Astrocyte (in vitro differentiated cells and primary cell): ENCODE results near the gene AFF2. TPM values are rescaled to one million over a fixed set of nuclear protein-coding genes. Genes with fewer than 3 reads are reported as not detected.

Experiments
- DNase-seq: peaks from one replicate; pipeline ENCODE4 v3.0.0-alpha.2; 2010; ENCODE audit warnings: low read depth
- FAIRE-seq: peaks from 2 replicates; lab custom pipeline; 2011; peaks lifted over from hg19 to GRCh38; lab: Jason Lieb, UNC
- H2AFZ ChIP-seq: 2 replicates; pipeline ENCODE4 v1.6.0; 2012; ENCODE audit warnings: low read depth, low read length, inconsistent platforms
- H3K27ac ChIP-seq: 2 replicates; pipeline ENCODE4 v1.5.1; 2011; ENCODE audit warnings: low read depth, low read length, inconsistent platforms
- H3K27me3 ChIP-seq: 2 replicates; pipeline ENCODE4 v1.6.0; 2011; ENCODE audit warnings: low read length, inconsistent platforms; ENCODE audit not compliant: insufficient read depth
- H3K36me3 ChIP-seq: 2 replicates; pipeline ENCODE4 v1.5.1; 2011; ENCODE audit warnings: low read length, inconsistent platforms; ENCODE audit not compliant: insufficient read depth
- H3K4me1 ChIP-seq: 2 replicates; pipeline ENCODE4 v1.5.1; 2011; ENCODE audit warnings: low read length, inconsistent platforms; ENCODE audit not compliant: insufficient read depth
- H3K4me2 ChIP-seq: 2 replicates; pipeline ENCODE4 v1.6.0; 2012; ENCODE audit warnings: low read length, inconsistent platforms
- H3K4me3 ChIP-seq: 2 replicates; pipeline ENCODE4 v1.5.1; 2011; ENCODE audit warnings: low read depth, mild to moderate bottlenecking, low read length, inconsistent platforms; ENCODE audit not compliant: insufficient read depth
- H3K79me2 ChIP-seq: 2 replicates; pipeline ENCODE4 v1.6.0; 2012; ENCODE audit warnings: mild to moderate bottlenecking, low read length, inconsistent platforms; ENCODE audit not compliant: insufficient read depth
- H3K9ac ChIP-seq: 2 replicates; pipeline ENCODE4 v1.6.0; 2012; ENCODE audit warnings: mild to moderate bottlenecking, low read length, inconsistent platforms
- H3K9me3 ChIP-seq: 2 replicates; pipeline ENCODE4 v1.5.1; 2012; ENCODE audit warnings: low read depth, mild to moderate bottlenecking, low read length, inconsistent platforms; ENCODE audit not compliant: insufficient read depth
- H4K20me1 ChIP-seq: 2 replicates; pipeline ENCODE4 v1.6.0; 2012; ENCODE audit warnings: low read length, inconsistent platforms; ENCODE audit not compliant: insufficient read depth
- H3K27ac Mint-ChIP-seq: one replicate; pipeline ENCODE4 v1.8.0; 2021; ENCODE audit warnings: mild to moderate bottlenecking, mixed read lengths; ENCODE audit not compliant: unreplicated experiment
- H3K27me3 Mint-ChIP-seq: one replicate; pipeline ENCODE4 v1.8.0; 2021; ENCODE audit warnings: low read depth, mixed read lengths; ENCODE audit not compliant: unreplicated experiment
- H3K36me3 Mint-ChIP-seq: one replicate; pipeline ENCODE4 v1.8.0; 2021; ENCODE audit warnings: low read depth, mixed read lengths; ENCODE audit not compliant: unreplicated experiment
- H3K4me1 Mint-ChIP-seq: one replicate; pipeline ENCODE4 v1.8.0; 2021; ENCODE audit warnings: low read depth, mixed read lengths; ENCODE audit not compliant: unreplicated experiment
- H3K4me3 Mint-ChIP-seq: one replicate; pipeline ENCODE4 v1.8.0; 2021; ENCODE audit warnings: mild to moderate bottlenecking, moderate library complexity, mixed read lengths; ENCODE audit not compliant: unreplicated experiment
- H3K9me3 Mint-ChIP-seq: one replicate; pipeline ENCODE4 v1.8.0; 2021; ENCODE audit warnings: mild to moderate bottlenecking, mixed read lengths; ENCODE audit not compliant: unreplicated experiment
- CTCF ChIP-seq: IDR thresholded peaks from 2 replicates; pipeline ENCODE4 v1.5.1; 2011; ENCODE audit warnings: low read depth, mild to moderate bottlenecking, inconsistent platforms, low read length, moderate library complexity; ENCODE audit not compliant: insufficient read depth
- EZH2 ChIP-seq: IDR thresholded peaks from 2 replicates; pipeline ENCODE4 v1.6.1; 2012; ENCODE audit warnings: mild to moderate bottlenecking, low read length, inconsistent platforms; ENCODE audit not compliant: insufficient read depth
- total RNA-seq: library from RNA; stranded (reverse); gene quantifications from 2 replicates; pipeline ENCODE4 v1.2.1, GENCODE V29; 2021

The AFF2 gene
- total RNA-seq, 1 donor from 2014 or later, result 8.3 TPM

- H3K27me3 ChIP-seq, result no peaks in the 10 kb centered on the region
- no peak overlapping the region for H3K9ac ChIP-seq
- FAIRE-seq (no peak), DNase-seq (no peak)
- TF ChIP-seq EZH2 (no peak), CTCF (no peak)
- Mint-ChIP-seq H3K36me3 (no peaks in the 10 kb centered on the region), H3K9me3 (no peaks in the 10 kb centered on the region), H3K27ac (no peak overlapping the region), H3K4me1 (peaks cover 9% of the 10 kb centered on the region), H3K27me3 (no peaks in the 10 kb centered on the region), H3K4me3 (no peak overlapping the region)
- no peak overlapping the region for H3K4me2 ChIP-seq
- H3K4me1 ChIP-seq, result no peaks in the 10 kb centered on the region
- no peak overlapping the region for H2AFZ ChIP-seq
- H3K27ac ChIP-seq, result no peak overlapping the region
- H3K4me3 ChIP-seq, result no peak overlapping the region
- no peaks in the 10 kb centered on the region for H4K20me1 ChIP-seq
- no peaks in the 10 kb centered on the region for H3K36me3 ChIP-seq
- H3K79me2 ChIP-seq, result no peaks in the 10 kb centered on the region
- H3K9me3 ChIP-seq, result no peaks in the 10 kb centered on the region
Observed at GRCh38 chrX:148926371-148926770, 426.0 kb downstream of the AFF2 start.

- Histone ChIP-seq H3K27ac (no peak overlapping the region), H3K4me1 (no peaks in the 10 kb centered on the region), H2AFZ (no peak overlapping the region), H3K79me2 (no peaks in the 10 kb centered on the region), H3K4me3 (no peak overlapping the region), H3K36me3 (no peaks in the 10 kb centered on the region), H4K20me1 (no peaks in the 10 kb centered on the region), H3K4me2 (no peak overlapping the region), H3K27me3 (no peaks in the 10 kb centered on the region), H3K9ac (no peak overlapping the region), H3K9me3 (no peaks in the 10 kb centered on the region)
- H3K4me1 Mint-ChIP-seq, result peaks cover 9% of the 10 kb centered on the region
- no peak overlapping the region for H3K27ac Mint-ChIP-seq
- no peak for TF ChIP-seq CTCF
- H3K27me3 Mint-ChIP-seq, result no peaks in the 10 kb centered on the region
- no peaks in the 10 kb centered on the region for H3K9me3 Mint-ChIP-seq
- no peaks in the 10 kb centered on the region for H3K36me3 Mint-ChIP-seq
- no peak overlapping the region for H3K4me3 Mint-ChIP-seq
- DNase-seq, result peak; percentile 55
- peak; percentile 5 for FAIRE-seq
Observed at GRCh38 chrX:148928811-148929210, 428.4 kb downstream of the AFF2 start.

DNA sequence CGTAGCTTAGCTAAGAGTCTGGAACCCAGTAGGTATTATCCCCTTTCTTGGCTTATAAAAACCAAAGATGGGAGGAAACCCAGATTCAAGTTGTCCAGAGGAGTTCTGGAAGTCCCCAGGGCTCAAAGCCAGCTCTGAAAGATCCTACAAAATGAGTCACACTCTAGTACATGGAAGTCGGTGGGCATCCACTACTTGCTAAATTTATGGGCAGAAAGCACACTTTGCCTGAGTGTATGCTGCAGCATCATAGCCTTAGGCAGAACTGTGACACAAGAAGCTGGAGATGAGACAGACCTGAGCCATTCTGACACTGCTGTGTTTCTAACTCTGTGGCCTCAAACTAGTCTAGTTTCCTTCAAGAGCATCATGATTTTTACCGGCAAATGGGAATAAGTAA is 429.3 kb downstream of the AFF2 start:
- no peaks in the 10 kb centered on the region for H3K36me3 Mint-ChIP-seq

More for the DNA sequence above, 429.3 kb downstream of the AFF2 start:
- Histone ChIP-seq H3K9ac (no peak overlapping the region), H3K4me3 (no peak overlapping the region), H3K9me3 (no peaks in the 10 kb centered on the region), H3K4me2 (no peak overlapping the region), H3K4me1 (no peaks in the 10 kb centered on the region), H3K79me2 (no peaks in the 10 kb centered on the region), H2AFZ (no peak overlapping the region), H3K27ac (no peak overlapping the region), H3K36me3 (no peaks in the 10 kb centered on the region), H3K27me3 (no peaks in the 10 kb centered on the region), H4K20me1 (no peaks in the 10 kb centered on the region)
- FAIRE-seq (peak; percentile 73), DNase-seq (peak; percentile 36)
- TF ChIP-seq EZH2 (no peak), CTCF (no peak)
- Mint-ChIP-seq H3K27me3 (no peaks in the 10 kb centered on the region), H3K4me3 (no peak overlapping the region), H3K4me1 (peaks cover 9% of the 10 kb centered on the region), H3K27ac (no peak overlapping the region), H3K9me3 (no peaks in the 10 kb centered on the region)
